Measurements from ENCODE around the gene RXYLT1.
"Not testable (repeated sequence)": the region's sequence is repeated elsewhere in the genome, so short reads cannot be mapped to it uniquely, and the experiment has no call there.

The RXYLT1 gene

DNA sequence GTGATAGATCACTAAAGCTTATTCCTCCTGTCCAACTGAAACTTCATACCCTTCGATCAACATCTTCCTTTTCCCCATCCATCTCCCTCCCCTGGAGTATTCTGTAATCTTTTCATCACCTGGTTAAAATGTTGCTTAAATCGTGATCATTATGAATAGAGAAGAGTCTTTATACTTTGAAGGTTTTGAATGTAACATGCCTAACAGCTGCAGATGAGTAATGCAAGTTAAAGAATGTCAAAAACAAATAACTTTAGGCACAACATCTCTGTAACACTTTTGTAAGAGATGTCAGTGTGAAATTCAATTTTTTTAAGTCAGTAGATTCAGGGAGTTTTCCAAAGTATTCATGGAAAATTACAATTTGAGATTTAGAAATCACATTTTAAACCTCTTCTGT is 25.0 kb downstream of the RXYLT1 start:
- DNase-seq = no peak

DNA sequence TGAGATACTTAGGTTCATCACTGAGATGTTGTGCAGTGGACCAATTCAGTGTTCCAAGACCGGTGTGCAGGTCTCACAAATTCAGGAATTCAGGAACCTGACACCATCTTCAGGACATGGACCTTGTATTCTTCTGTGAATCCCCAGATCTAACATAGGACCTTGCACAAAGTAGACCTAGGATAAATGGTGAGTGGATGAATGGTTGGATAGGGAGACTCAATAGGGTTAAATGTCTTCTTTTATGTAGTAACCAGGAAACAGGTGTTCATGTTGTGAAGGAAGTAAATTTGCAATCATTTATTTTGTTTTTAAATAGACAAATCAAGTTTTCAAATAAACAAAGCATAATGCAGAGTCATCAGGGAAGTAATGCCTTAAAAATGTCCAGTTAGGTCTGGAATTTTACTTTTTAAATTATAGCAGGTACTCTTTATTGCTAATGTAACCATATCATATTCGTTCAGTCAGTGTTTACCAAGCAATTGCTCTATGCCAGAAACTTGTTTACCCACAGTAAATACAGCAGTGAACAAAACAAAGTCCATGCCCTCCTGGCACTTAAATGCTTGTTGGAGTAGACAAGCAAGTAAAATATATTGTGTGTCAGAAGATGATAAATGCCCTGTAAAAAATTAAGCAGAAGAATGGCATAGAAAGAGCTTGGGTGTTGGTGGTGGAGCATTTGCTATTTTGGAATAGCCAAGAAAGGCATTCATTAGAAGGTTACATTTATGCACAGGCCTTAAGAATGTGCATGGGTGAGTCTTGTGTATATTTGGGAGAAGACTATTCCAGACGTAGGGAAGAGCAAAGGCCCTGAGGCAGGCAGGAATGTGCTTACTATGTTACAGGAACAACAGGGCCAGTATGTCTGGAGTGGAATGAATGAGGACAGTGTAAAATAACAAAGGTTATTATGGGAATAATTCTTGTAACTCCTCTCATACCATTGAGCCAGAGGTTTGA is 26.3 kb downstream of the RXYLT1 start:
- peak; percentile 61 for DNase-seq

- DNase-seq = no peak
Measured at GRCh38 chr12:63808631-63809030, 28.9 kb downstream of the RXYLT1 start.

GRCh38 chr12:63809566-63809965 is 29.9 kb downstream of the RXYLT1 start:
- no peak for DNase-seq

- no peak for DNase-seq
Measured at GRCh38 chr12:63811334-63811733, 31.6 kb downstream of the RXYLT1 start.

GRCh38 chr12:63811755-63812154 is 32.0 kb downstream of the RXYLT1 start:
- DNase-seq = no peak

DNA sequence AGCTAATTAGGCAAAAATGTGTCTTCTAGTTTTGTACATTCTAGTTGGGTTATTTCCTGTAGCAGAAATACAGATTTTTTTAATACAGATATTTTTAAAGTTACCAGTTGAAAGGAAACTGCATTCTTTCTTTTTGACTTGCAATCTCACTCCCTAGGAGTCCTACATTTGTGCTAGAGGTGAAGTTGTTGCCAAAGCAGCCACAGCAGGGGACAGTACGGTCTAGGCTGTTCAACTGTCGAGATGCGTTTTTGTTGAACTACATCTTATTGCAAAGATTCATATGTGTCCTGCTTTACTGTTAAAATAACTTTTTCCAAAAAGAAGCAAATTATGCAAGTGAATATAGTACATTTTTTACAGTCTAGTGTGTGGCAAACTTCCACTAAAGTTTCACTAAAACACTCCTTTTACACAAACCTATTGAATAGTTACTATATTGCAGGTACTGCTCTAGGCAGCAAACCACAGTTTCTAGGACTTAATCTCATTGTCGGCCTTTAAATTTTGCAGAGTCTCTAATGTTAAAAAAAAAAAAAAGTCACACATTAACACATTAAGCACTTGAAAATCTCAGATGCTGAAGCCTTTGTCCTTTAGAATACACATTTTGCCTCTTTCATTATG is 34.5 kb downstream of the RXYLT1 start:
- no peak for DNase-seq

DNA sequence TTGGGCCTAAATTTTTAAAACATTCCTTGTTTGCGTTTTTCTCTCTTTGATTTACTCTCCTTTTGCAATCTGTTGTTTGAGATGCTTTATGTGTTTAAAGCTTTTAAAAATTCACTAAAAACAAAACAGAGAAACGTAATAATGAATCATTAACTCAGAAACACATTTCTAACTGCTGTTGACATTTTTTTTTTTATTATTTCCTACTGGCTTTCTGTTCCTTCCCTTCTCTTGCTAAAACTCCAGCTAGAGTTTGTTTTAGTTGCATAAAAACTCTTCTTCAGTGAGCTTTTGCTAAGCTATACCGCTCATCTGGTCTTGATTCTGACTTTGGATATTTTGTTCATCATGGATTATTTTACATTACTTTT is 35.8 kb downstream of the RXYLT1 start:
- no peak for DNase-seq

DNA sequence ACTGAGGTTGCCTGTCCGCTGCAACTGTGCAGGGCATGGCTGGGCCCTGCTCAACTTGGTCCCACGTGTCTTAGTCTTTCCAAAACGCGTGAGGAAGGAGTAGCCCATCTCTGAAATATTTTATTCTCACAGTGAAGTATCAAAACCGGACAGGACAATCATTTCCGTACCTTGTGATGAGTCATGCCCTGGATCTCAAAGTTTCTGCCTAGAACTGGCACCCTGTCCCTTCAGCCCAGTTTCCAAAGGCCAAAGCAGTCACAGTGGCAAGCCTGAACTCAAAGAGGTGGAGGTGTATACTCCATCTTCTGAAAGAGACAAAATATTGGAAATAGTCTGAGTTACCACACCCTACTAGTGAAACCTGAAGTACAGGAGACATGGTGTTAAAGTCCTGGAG is 36.3 kb downstream of the RXYLT1 start:
- no peak for DNase-seq

- no peak for DNase-seq
Measured at GRCh38 chr12:63820427-63820826, 40.7 kb downstream of the RXYLT1 start.

GRCh38 chr12:63821781-63822251 is 42.1 kb downstream of the RXYLT1 start:
- no peak for DNase-seq

- no peak for DNase-seq
Measured at GRCh38 chr12:63822352-63822751, 42.6 kb downstream of the RXYLT1 start.

DNA sequence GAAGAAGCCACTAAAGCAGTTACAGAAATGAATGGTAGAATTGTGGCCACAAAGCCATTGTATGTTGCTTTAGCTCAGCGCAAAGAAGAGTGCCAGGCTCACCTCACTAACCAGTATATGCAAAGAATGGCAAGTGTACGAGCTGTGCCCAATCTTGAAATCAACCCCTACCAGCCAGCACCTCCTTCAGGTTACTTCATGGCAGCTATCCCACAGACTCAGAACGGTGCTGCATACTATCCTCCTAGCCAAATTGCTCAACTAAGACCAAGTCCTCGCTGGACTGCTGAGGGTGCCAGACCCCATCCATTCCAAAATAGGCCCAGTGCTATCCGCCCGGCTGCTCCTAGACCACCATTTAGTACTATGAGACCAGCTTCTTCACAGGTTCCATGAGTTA is 43.3 kb downstream of the RXYLT1 start:
- no peak for DNase-seq

DNA sequence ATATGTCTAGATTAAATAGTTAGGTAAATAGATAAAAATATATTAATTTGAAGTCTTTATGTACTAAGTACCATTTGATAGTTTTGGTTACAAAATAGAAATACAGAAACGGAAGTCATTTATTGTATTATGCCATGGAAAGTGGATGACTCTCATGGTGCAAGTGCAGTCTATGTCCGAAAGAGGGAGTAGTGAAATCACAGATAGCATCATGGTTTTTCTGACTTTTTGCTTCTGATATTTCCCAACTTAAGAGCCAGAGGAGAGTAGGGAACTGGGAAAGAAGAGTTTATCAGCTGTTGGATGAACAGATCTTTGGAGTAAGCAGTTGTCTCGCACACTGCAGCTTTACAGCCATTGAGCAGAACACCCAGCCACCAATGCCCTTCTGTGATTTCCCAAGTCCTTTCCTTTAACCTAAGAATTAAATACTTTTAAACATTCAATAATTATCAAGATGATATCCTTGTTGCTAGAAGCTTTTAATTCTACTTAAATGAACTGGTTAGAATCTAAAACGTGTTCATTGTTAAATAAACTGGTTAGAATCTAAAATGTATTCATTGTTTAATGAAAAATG is 46.4 kb downstream of the RXYLT1 start:
- peak; percentile 27 for DNase-seq

- DNase-seq = no peak
Measured at GRCh38 chr12:63828867-63829266, 49.2 kb downstream of the RXYLT1 start.

GRCh38 chr12:63836046-63836445 is 56.3 kb downstream of the RXYLT1 start:
- no peak for DNase-seq

- no peak for DNase-seq
Measured at GRCh38 chr12:63836936-63837335, 57.2 kb downstream of the RXYLT1 start.

- no peak for DNase-seq
Measured at GRCh38 chr12:63838411-63838810, 58.7 kb downstream of the RXYLT1 start.

GRCh38 chr12:63841011-63841410 is 61.3 kb downstream of the RXYLT1 start:
- DNase-seq = no peak

- DNase-seq = no peak
Measured at GRCh38 chr12:63841571-63841970, 61.9 kb downstream of the RXYLT1 start.

- not testable (repeated sequence) for DNase-seq
Measured at GRCh38 chr12:63842750-63843149, 63.0 kb downstream of the RXYLT1 start.

GRCh38 chr12:63843254-63843720 is 63.6 kb downstream of the RXYLT1 start:
- no peak for DNase-seq

DNA sequence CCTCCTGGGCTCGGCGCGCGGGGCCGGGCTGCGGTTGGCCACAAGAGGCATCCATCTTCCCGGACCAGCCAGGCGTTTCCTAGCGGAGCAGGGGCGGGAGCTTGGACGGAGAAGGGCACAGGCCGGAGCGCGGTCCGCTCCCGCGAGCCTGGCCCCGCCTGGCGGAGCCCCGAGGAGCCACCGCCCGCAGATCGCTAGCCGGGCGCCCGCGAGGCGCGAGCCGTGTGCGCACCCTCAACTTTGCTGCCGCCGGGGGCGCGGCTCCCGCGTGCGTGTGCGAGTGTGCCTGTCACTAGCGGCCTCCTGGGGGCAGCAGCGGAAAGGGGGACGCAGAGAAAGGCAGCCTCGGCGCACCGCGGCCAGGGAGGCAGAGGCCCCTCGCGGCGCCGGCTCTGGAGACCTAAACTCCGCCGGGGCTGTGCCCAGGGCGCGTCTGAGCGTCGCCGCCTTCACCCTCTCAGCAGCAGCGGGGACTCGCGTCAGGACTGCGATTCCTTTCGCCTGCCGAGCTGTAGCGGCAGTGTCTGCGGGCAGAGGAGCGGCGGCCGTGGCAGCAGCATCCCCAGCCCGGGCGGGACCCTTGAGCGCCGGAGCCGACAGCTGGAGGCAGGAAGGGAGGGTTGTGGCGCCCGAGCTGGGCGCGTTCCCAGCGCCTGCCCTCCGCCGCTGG is 64.1 kb downstream of the RXYLT1 start:
- peak; percentile 76 for DNase-seq

All from SHP77 treated with DMSO at 0.1 percent for 48 hours (cell line).